ENCODE data around the gene HOXB9. TPM values are rescaled to one million over a fixed set of nuclear protein-coding genes. Genes with fewer than 3 reads are reported as not detected.

HOXB9 gene
- total and polyA plus RNA-seq, 9 of the 15 experiments (the other 6 are each of a cell fraction or from before 2014, with no cell fraction given): 3.1 to 196 (median 77.6) TPM

- no TSS peak for BruUV-seq (replicated peaks)
- ATAC-seq (no peak), FAIRE-seq (no peak), DNase-seq (ENCODE audit: extremely low read depth in 1 of 4, low spot score in 3 of 4) (no peak)
- no peaks in the 10 kb centered on the region for H3K9me1 ChIP-seq (ENCODE audit: control insufficient read depth, insufficient read depth, low read length)
- CTCF ChIA-PET (ENCODE audit: low intra/inter-chr PET ratio): interaction anchor here (0.5 kb wide), 2 partner anchors 380 to 706 kb away, joined by 3 to 5 read pairs; no protein-coding TSS in a partner anchor
- H3K9me3 ChIP-seq (replicated peaks; ENCODE audit: control insufficient read depth, insufficient read depth, low read depth, low read length): no peaks in the 10 kb centered on the region
- intact Hi-C loops (cut with micrococcal nuclease) (no loop called here), in situ Hi-C loops (cut with MboI) (no loop called here)
- H3K4me1 ChIP-seq (replicated peaks in 1 of 2; ENCODE audit: control insufficient read depth in 2 of 2, insufficient read depth in 2 of 2, low read length in 2 of 2): peaks cover 20 to 49% of the 10 kb centered on the region in 2 experiments
- H3K9ac ChIP-seq (ENCODE audit: insufficient read depth in 1 of 2, low read depth in 2 of 2, low read length in 2 of 2): no peak overlapping the region
- no peak overlapping the region for H3K27ac ChIP-seq (ENCODE audit: extremely low read depth, low read depth, low read length)
- H3K79me2 ChIP-seq (ENCODE audit: control insufficient read depth, insufficient read depth, low read length): peaks cover 20% of the 10 kb centered on the region
- no peaks in the 10 kb centered on the region; the same call in 2 of the 3 replicates for H3K36me3 ChIP-seq (ENCODE audit: control insufficient read depth, insufficient read depth, low read length)
- POLR2A ChIA-PET: interaction anchor here (0.7 kb wide), 1 partner anchor 67 kb away, joined by 3 read pairs; no protein-coding TSS in a partner anchor
- no peaks in the 10 kb centered on the region for H4K20me1 ChIP-seq (replicated peaks; ENCODE audit: control insufficient read depth, insufficient read depth, low read length)
- no peak overlapping the region for H3K4me3 ChIP-seq
- H3K27me3 ChIP-seq (ENCODE audit: control insufficient read depth in 2 of 2, insufficient read depth in 2 of 2, low read length in 2 of 2): no peaks in the 10 kb centered on the region
- 81% methylated on average over 22 of the region's 25 CpGs for WGBS (ENCODE audit: insufficient coverage, low coverage, missing lambda C conversion rate)
- H2AFZ ChIP-seq (ENCODE audit: low read depth, low read length): no peak overlapping the region
- H3K4me2 ChIP-seq (ENCODE audit: insufficient read depth, low read length): no peak overlapping the region
- TF ChIP-seq ZNF324 (CRISPR knock-in tag; IDR thresholded peaks at IDR 0.05) (no peak), TCF7L2 (IDR thresholded peaks at IDR 0.05; ENCODE audit: low read depth, low read length) (no peak), ZNF3 (CRISPR knock-in tag; IDR thresholded peaks at IDR 0.05) (no peak), RBM15 (IDR thresholded peaks at IDR 0.05; ENCODE audit: insufficient read depth, low read length) (no peak), PPARD (CRISPR knock-in tag; IDR thresholded peaks at IDR 0.05) (no peak), ZNF347 (CRISPR knock-in tag; IDR thresholded peaks at IDR 0.05; ENCODE audit: low read depth) (no peak), NFRKB (IDR thresholded peaks at IDR 0.05; ENCODE audit: low read depth) (no peak), NFE2 (IDR thresholded peaks at IDR 0.05; ENCODE audit: low read depth) (no peak), ZNF277 (CRISPR knock-in tag; IDR thresholded peaks at IDR 0.05; ENCODE audit: borderline replicate concordance) (no peak), GATAD2A (IDR thresholded peaks at IDR 0.05) (no peak), SMAD3 (CRISPR knock-in tag; conservative IDR thresholded peaks at IDR 0.05) (no peak), ZNF639 (CRISPR knock-in tag; conservative IDR thresholded peaks at IDR 0.05 in 1 of 2, IDR thresholded peaks at IDR 0.05 in 1 of 2) (no peak), ZNF232 (CRISPR knock-in tag; IDR thresholded peaks at IDR 0.05) (no peak)
- TF ChIP-seq, protein P1, sequence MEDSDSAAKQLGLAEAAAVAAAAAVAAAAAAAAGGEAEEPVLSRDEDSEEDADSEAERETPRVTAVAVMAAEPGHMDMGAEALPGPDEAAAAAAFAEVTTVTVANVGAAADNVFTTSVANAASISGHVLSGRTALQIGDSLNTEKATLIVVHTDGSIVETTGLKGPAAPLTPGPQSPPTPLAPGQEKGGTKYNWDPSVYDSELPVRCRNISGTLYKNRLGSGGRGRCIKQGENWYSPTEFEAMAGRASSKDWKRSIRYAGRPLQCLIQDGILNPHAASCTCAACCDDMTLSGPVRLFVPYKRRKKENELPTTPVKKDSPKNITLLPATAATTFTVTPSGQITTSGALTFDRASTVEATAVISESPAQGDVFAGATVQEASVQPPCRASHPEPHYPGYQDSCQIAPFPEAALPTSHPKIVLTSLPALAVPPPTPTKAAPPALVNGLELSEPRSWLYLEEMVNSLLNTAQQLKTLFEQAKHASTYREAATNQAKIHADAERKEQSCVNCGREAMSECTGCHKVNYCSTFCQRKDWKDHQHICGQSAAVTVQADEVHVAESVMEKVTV (CRISPR knock-in tag; IDR thresholded peaks at IDR 0.05): no peak
- TF ChIP-seq, protein P2, sequence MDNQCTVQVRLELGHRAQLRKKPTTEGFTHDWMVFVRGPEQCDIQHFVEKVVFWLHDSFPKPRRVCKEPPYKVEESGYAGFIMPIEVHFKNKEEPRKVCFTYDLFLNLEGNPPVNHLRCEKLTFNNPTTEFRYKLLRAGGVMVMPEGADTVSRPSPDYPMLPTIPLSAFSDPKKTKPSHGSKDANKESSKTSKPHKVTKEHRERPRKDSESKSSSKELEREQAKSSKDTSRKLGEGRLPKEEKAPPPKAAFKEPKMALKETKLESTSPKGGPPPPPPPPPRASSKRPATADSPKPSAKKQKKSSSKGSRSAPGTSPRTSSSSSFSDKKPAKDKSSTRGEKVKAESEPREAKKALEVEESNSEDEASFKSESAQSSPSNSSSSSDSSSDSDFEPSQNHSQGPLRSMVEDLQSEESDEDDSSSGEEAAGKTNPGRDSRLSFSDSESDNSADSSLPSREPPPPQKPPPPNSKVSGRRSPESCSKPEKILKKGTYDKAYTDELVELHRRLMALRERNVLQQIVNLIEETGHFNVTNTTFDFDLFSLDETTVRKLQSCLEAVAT (IDR thresholded peaks at IDR 0.05): no peak
These were observed 30.7 kb downstream of the HOXB9 start for GRCh38 chr17:48595278-48595999.

All from K562 (cell line).